Right cardiac atrium (tissue), 5 donors: ENCODE results near the gene AHRR. TPM values are rescaled to one million over a fixed set of nuclear protein-coding genes. Genes with fewer than 3 reads are reported as not detected.
"Not testable (repeated sequence)": the region's sequence is repeated elsewhere in the genome, so short reads cannot be mapped to it uniquely, and the experiment has no call there.

ENCODE experiments used
- ATAC-seq, 2 donors: fragments of 200-7000 bp; cut with Tn5 transposase; one replicate each; pipeline versions ENCODE4 v1.8.0 to v1.9.1; 2020; ENCODE audit warnings: moderate library complexity in 2 of 2, mild to moderate bottlenecking in 1 of 2
- DNase-seq, 3 donors: peaks; one replicate each; pipeline ENCODE4 v3.0.0-alpha.2; 2020
- H3K27ac ChIP-seq: one replicate; pipeline ENCODE4 v1.5.1; 2013; ENCODE audit warnings: mild to moderate bottlenecking, low read length, control low read depth, moderate library complexity
- H3K27me3 ChIP-seq: one replicate; pipeline ENCODE4 v1.6.1; 2013; ENCODE audit not compliant: control insufficient read depth, insufficient read depth
- H3K4me1 ChIP-seq: one replicate; pipeline ENCODE4 v1.6.1; 2013; ENCODE audit warnings: low read length; ENCODE audit not compliant: control insufficient read depth, insufficient read depth
- H3K4me3 ChIP-seq: one replicate; pipeline ENCODE4 v1.5.1; 2013; ENCODE audit warnings: low read length, control low read depth
- H3K9me3 ChIP-seq: one replicate; pipeline ENCODE4 v1.6.1; 2013; ENCODE audit warnings: low read length; ENCODE audit not compliant: control insufficient read depth
- WGBS: extraction: QIAGEN DNeasy Blood & Tissue Kit; methylation state at CpG from one replicate; pipeline ENCODE4 v1.1.7; 2013; 5-methylcytosine and 5-hydroxymethylcytosine counted together
- intact Hi-C, 4 donors: fragments of 100-400 bp; cut with DNase I; formaldehyde crosslinking; loops; one replicate each; pipeline versions ENCODE4 v1.11.0 to v1.14.0; 2022 to 2023
- polyA plus RNA-seq: library from polyadenylated mRNA; stranded (reverse); fragments of 200-250 nt; gene quantifications from one replicate; pipeline ENCODE4 v1.2.3, GENCODE V29; 2013
- total RNA-seq, 4 donors: library from RNA; stranded (reverse); fragmentation: NEBNext Ultra II Directional; extraction: Animal tissue kit (Norgen Biotek cat#: 25700); gene quantifications; one replicate each; pipeline ENCODE4 v1.2.1, GENCODE V29; 2021
- donor health status: healthy with polysubstance abuse.
- donor health status: DM: no; HTN: yes; CAD: no.
- donor health status: DM: no; HTN: no; CAD: no.
- donor health status: DM: no; HTN: yes; CAD: no; lungs with severe emphysema.
- donor health status: DM: yes; HTN: yes; CAD: no.

Gene AHRR
- total and polyA plus RNA-seq, 5 donors, result 0.17 to 3.7 (median 0.41) TPM

GRCh38 chr5:296207-296606 is 25.3 kb upstream of the AHRR start:
- DNase-seq, intact Hi-C loops, H3K4me3 ChIP-seq, H3K4me1 ChIP-seq, H3K27me3 ChIP-seq, H3K27ac ChIP-seq, H3K9me3 ChIP-seq: not testable (repeated sequence)
- ATAC-seq, result peak in 1 of 2 donors; percentile 23
- 89% methylated on average over 10 of the region's 10 CpGs for WGBS

DNA sequence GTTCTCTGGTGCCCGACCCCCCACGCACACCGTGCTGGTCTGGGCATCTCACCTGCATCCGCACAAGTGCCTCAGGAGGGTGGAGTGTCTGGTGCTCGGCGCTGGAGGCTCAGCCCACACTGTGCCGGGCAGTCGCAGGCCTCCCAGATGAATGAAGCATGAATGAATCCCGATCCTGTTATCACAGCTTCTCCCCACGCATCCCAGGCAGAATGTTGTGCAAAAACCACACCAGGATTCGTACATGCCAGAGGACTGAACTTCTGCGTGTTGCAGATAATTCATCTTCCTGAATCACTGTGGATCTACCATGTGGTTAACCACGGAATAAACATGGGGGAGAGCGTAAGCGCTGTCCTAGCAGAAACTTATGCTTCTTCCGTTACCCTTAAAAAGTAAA is 24.6 kb upstream of the AHRR start:
- 81% methylated on average over 15 of the region's 16 CpGs for WGBS
- DNase-seq, H3K27me3 ChIP-seq, H3K4me1 ChIP-seq, H3K9me3 ChIP-seq, H3K27ac ChIP-seq, intact Hi-C loops, H3K4me3 ChIP-seq: not testable (repeated sequence)
- ATAC-seq, result peak; percentile 51 to 52

DNA sequence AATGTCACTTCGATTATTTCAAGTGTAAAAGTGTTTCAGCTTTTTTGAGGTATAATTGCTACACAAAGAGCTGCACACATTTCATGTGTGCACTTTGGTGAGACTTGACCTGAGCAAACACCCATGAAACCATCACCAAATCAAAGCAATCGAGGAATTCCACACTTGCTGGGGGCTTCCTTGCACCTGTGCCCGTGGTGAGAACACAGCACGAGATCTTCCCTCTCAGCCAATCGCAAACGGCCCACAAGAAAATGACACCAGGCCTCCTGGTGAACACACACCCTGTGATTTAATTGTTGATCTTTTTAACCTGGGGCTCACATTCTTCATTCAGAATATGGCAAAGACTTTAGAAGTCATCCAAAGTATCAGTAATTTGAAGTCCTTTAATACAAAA is 24.1 kb upstream of the AHRR start:
- 79% methylated on average over 6 of the region's 6 CpGs for WGBS
- H3K9me3 ChIP-seq, H3K4me3 ChIP-seq, DNase-seq, H3K27me3 ChIP-seq, ATAC-seq, H3K4me1 ChIP-seq, intact Hi-C loops, H3K27ac ChIP-seq: not testable (repeated sequence)

- ATAC-seq, H3K4me3 ChIP-seq, H3K4me1 ChIP-seq, intact Hi-C loops, H3K27ac ChIP-seq, H3K9me3 ChIP-seq, H3K27me3 ChIP-seq: not testable (repeated sequence)
- peak in 1 of 3 donors; percentile 28 for DNase-seq
- 74% methylated on average over 14 of the region's 14 CpGs for WGBS
These were observed 23.4 kb upstream of the AHRR start for GRCh38 chr5:297991-298736.

DNA sequence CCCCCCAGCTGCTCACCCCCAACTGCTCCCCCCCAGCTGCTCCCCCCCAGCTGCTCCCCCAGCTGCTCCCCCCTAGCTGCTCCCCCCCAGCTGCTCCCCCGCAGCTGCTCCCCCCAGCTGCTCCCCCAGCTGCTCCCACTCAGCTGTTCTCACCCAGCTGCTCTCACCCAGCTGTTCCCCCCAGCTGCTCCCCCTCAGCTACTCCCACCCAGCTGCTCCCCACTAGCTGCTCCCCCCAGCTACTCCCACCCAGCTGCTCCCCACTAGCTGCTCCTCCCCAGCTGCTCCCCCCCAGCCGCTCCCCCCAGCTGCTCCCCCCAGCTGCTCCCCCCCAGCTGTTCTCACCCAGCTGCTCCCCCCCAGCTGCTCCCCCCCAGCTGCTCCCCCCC is 22.8 kb upstream of the AHRR start:
- no peak overlapping the region for H3K27ac ChIP-seq
- no peak overlapping the region for H3K4me3 ChIP-seq
- ATAC-seq (no peak), DNase-seq (no peak)
- H3K27me3 ChIP-seq, result no peaks in the 10 kb centered on the region
- H3K4me1 ChIP-seq, result no peaks in the 10 kb centered on the region
- WGBS, result 96% methylated on average over 2 of the region's 2 CpGs
- H3K9me3 ChIP-seq, result no peaks in the 10 kb centered on the region
- intact Hi-C loops, result no loop called here

DNA sequence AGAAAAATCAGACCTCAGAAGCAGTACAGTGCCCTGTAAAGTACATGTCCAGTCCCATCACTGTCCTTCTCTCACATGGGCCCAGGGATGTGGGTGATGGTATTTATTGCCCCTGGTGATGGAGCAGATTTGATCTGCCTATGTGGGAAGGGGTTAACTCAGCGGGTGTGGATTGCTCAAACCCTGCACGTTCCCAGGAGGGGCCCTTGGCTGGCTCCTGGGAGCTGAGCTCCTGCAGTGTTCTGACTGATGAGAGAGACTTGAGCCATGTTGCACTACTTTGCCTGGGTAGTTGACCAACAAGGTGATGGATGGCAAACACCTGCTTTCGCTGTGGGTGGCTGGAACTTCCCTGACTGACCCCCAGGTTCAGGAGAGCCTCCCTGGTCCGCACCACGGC is 21.6 kb upstream of the AHRR start:
- DNase-seq, H3K4me3 ChIP-seq, intact Hi-C loops, H3K4me1 ChIP-seq, H3K9me3 ChIP-seq, H3K27me3 ChIP-seq, H3K27ac ChIP-seq: not testable (repeated sequence)
- peak; percentile 38 to 39 for ATAC-seq
- 72% methylated on average over 5 of the region's 5 CpGs for WGBS

GRCh38 chr5:300691-301435 is 20.7 kb upstream of the AHRR start:
- H3K9me3 ChIP-seq, intact Hi-C loops, H3K27ac ChIP-seq, H3K4me1 ChIP-seq, DNase-seq, H3K27me3 ChIP-seq, H3K4me3 ChIP-seq: not testable (repeated sequence)
- WGBS, result 95% methylated on average over 21 of the region's 21 CpGs
- peak in 1 of 2 donors; percentile 10 for ATAC-seq

DNA sequence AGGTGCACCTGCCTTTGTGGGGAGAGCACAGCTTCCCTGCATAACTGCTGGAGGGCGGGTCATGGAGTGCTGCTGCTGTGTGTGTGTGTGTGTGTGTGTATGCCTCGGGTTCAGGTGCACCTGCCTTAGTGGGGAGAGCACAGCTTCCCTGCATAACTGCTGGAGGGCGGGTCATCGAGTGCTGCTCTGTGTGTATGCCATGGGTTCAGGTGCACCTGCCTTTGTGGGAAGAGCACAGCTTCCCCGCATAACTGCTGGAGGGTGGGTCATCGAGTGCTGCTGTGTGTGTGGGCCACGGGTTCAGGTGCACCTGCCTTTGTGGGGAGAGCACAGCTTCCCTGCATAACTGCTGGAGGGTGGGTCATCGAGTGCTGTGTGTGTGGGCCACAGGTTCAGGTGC is 19.1 kb upstream of the AHRR start:
- H3K9me3 ChIP-seq, H3K4me1 ChIP-seq, H3K4me3 ChIP-seq, DNase-seq, H3K27ac ChIP-seq, H3K27me3 ChIP-seq, intact Hi-C loops, ATAC-seq: not testable (repeated sequence)
- 93% methylated on average over 8 of the region's 8 CpGs for WGBS

GRCh38 chr5:302966-303365 is 18.5 kb upstream of the AHRR start:
- Histone ChIP-seq H3K27ac (no peak overlapping the region), H3K4me1 (no peaks in the 10 kb centered on the region), H3K9me3 (no peaks in the 10 kb centered on the region), H3K27me3 (no peaks in the 10 kb centered on the region), H3K4me3 (no peak overlapping the region)
- intact Hi-C loops, result no loop called here
- WGBS, result 82% methylated on average over 8 of the region's 8 CpGs
- DNase-seq, result no peak
- no peak for ATAC-seq

DNA sequence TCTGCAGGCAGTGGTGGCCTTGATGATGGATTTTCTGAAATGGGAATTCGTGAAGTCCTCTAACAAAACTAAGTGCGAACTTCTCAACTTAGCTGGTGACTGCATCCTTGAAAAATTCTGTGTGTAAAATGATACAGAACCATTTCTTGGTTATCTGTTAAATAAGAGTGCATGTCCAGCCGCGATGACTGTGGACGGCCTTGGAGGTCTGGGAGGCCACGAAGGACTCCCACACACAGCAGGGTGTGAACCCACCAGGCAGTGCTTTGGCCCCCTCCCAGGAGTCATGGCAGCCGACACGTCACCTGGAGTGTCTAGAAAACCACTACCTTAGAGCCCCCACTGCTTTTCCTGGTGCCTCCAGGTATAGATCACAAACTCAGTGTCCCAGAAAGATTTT is 17.8 kb upstream of the AHRR start:
- DNase-seq, H3K9me3 ChIP-seq, intact Hi-C loops, H3K4me3 ChIP-seq, H3K27me3 ChIP-seq, ATAC-seq, H3K27ac ChIP-seq, H3K4me1 ChIP-seq: not testable (repeated sequence)
- WGBS, result 78% methylated on average over 8 of the region's 8 CpGs

DNA sequence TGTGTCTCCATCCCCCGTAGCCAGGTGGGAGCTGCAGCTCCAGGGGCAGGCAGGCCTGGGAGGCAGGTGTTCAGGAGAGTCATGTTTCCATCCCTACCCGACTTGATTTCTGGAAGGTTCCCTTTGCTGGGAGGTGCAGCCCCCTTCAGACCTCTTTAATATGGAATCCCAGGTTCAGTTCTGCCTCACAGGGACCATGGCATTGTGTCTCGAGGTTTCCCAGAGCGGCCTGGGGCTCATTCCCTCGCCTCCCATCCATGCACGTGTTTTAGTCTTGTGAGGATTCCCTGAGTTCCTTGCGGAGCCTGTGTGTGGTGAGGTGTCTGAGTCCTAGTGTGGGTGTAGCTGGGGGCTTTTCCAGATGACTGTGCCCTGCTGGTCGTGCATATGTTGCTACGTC is 16.5 kb upstream of the AHRR start:
- intact Hi-C loops, result no loop called here
- 91% methylated on average over 9 of the region's 9 CpGs for WGBS
- Histone ChIP-seq H3K27me3 (no peaks in the 10 kb centered on the region), H3K9me3 (no peaks in the 10 kb centered on the region), H3K4me1 (no peaks in the 10 kb centered on the region), H3K4me3 (no peak overlapping the region), H3K27ac (no peak overlapping the region)
- DNase-seq (no peak), ATAC-seq (no peak)
